HEK293 (cell line): ENCODE data around the gene PARP3.

Experiments used
- TF ChIP-seq, protein P1 (sequence below): fragments of 450-650 bp; formaldehyde crosslinking; IDR thresholded peaks from 2 replicates; pipeline ENCODE4 v1.5.1; 2016; ENCODE audit warnings: missing biosample characterization, missing genetic modification characterization
- TF ChIP-seq, protein P2 (sequence below): fragments of 450-650 bp; formaldehyde crosslinking; IDR thresholded peaks from 2 replicates; pipeline ENCODE4 v1.5.1; 2017; ENCODE audit warnings: missing biosample characterization, missing genetic modification characterization

- TF ChIP-seq, protein P1, sequence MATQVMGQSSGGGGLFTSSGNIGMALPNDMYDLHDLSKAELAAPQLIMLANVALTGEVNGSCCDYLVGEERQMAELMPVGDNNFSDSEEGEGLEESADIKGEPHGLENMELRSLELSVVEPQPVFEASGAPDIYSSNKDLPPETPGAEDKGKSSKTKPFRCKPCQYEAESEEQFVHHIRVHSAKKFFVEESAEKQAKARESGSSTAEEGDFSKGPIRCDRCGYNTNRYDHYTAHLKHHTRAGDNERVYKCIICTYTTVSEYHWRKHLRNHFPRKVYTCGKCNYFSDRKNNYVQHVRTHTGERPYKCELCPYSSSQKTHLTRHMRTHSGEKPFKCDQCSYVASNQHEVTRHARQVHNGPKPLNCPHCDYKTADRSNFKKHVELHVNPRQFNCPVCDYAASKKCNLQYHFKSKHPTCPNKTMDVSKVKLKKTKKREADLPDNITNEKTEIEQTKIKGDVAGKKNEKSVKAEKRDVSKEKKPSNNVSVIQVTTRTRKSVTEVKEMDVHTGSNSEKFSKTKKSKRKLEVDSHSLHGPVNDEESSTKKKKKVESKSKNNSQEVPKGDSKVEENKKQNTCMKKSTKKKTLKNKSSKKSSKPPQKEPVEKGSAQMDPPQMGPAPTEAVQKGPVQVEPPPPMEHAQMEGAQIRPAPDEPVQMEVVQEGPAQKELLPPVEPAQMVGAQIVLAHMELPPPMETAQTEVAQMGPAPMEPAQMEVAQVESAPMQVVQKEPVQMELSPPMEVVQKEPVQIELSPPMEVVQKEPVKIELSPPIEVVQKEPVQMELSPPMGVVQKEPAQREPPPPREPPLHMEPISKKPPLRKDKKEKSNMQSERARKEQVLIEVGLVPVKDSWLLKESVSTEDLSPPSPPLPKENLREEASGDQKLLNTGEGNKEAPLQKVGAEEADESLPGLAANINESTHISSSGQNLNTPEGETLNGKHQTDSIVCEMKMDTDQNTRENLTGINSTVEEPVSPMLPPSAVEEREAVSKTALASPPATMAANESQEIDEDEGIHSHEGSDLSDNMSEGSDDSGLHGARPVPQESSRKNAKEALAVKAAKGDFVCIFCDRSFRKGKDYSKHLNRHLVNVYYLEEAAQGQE (tag by site-specific recombination) = no peak
- TF ChIP-seq, protein P2, sequence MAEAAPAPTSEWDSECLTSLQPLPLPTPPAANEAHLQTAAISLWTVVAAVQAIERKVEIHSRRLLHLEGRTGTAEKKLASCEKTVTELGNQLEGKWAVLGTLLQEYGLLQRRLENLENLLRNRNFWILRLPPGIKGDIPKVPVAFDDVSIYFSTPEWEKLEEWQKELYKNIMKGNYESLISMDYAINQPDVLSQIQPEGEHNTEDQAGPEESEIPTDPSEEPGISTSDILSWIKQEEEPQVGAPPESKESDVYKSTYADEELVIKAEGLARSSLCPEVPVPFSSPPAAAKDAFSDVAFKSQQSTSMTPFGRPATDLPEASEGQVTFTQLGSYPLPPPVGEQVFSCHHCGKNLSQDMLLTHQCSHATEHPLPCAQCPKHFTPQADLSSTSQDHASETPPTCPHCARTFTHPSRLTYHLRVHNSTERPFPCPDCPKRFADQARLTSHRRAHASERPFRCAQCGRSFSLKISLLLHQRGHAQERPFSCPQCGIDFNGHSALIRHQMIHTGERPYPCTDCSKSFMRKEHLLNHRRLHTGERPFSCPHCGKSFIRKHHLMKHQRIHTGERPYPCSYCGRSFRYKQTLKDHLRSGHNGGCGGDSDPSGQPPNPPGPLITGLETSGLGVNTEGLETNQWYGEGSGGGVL (tag by site-specific recombination) = no peak
Observed at GRCh38 chr3:51943451-51944391, 1.6 kb downstream of the PARP3 start.
